Activated CD8-positive, alpha-beta memory T cell treated with anti-CD3 and anti-CD28 coated beads, Interleukin-2, amount 50 U/mL, for 24 hours (primary cell): ENCODE data around the gene HMCN1.

ENCODE experiments used
- DNase-seq: peaks from one replicate; pipeline ENCODE4 v3.0.0-alpha.2; 2020; ENCODE audit errors: extremely low read depth

Gene HMCN1

GRCh38 chr1:185965870-185966269 lies 231.7 kb downstream of the HMCN1 start:
- no peak for DNase-seq

- DNase-seq: no peak
These were observed 232.3 kb downstream of the HMCN1 start for GRCh38 chr1:185966471-185966870.

DNA sequence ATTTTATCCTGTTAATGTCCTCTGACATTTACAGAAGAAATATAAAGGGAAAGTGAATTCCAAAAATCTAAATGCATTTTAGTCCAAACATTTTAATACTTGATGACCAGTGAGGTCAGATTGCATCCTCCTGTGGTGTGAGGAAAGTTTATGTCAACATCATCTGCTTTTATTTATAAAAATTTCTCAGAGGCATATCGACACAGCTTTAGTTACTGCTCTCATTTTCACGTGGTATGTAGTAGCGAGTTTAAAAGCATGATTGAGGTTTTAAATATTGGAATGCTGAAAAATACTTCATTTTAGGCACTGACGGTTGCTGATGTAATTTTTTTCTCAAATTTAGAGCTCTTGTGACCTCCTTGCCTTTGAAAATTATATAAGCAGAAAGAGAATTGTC lies 234.8 kb downstream of the HMCN1 start:
- no peak for DNase-seq

DNA sequence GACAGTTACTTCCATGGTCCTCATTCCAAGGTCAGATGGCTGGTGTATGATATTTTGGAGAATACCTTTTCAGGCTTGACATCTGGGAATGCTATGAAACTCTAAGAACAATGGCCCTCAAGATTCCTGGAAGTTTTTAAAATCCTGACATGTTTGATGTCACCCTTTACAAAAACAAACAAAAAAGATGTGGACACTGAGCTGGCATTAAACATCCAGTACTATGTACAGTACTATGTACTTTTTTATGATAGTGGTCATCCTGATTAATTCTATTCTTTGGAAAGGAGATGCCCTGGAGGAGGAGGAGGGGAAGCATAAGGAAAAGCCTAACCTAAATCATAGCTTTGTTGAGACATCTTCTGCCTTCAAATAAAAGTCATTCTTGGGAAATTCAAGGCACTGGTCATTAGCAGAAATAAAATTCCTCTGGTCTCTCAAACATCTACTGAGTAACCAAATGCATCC lies 235.4 kb downstream of the HMCN1 start:
- no peak for DNase-seq

DNA sequence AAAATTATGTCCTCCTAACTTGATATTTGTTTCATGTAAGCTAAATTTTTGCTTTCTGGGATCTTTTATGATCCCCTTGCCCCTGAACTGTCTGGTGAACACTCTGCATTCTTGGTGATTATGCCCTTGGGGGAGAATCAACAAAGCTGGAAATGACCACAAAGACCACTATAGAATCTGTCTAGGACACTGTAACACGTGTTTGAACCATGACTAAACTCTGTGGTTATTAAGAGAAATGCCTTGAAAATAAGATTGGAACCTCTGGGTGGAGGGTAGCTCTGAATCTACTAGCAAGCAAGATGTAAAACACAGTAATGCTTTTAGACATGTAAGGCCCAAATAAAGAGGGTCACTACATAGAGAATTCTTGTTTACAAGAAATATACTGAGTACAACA lies 237.5 kb downstream of the HMCN1 start:
- no peak for DNase-seq

DNA sequence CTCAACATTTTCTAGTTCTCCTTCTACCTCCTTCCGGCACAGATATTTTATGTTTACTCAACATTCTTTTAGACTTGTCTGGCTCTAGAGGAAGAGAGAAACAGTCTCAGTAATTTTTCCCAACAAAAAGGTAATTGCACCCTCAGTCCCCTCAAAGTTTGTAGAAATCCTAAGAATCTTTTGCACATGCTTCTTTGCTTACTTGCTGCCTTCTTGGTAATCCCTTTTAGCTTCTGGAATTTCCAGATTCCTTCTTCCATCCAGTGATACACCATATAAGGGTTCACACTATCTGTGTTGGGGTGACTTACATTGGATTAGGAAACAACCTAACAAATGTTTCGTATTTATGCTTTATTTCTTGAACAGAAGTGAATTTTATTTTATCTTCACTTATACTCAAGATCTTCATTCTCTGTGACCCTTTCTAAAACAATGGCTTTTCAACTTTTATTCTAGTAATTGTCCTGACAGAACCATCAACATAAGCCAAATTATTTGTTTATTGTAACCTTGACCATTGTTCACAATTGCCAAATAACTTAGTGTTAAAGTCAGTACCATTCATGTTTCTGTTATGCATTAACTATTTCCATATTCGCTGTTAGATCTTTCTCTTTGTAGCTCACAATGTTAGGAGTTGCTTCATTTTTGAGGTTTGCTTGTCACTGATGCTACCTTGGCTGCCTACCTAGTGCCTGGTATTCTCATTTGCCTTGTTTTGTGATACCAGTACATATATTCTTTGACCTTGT lies 238.1 kb downstream of the HMCN1 start:
- no peak for DNase-seq

DNA sequence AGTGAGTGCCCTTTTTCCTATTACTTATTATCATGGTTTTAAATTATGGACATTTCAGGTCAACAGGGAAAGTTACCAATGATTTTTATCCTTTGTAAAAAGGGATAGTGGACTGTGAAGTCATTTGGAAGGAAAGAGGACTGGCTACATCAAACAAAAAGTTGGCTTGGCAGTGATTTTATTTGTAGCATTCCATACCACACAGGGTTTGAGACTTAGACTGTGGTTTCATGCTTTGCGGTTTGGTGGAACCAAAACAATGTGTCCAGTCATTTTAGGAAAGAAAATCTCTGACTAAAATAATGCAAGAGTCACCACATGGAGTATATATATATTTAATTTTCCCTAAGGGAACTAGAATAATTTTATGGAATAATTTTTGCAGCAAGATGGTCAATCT lies 239.5 kb downstream of the HMCN1 start:
- DNase-seq: no peak

DNA sequence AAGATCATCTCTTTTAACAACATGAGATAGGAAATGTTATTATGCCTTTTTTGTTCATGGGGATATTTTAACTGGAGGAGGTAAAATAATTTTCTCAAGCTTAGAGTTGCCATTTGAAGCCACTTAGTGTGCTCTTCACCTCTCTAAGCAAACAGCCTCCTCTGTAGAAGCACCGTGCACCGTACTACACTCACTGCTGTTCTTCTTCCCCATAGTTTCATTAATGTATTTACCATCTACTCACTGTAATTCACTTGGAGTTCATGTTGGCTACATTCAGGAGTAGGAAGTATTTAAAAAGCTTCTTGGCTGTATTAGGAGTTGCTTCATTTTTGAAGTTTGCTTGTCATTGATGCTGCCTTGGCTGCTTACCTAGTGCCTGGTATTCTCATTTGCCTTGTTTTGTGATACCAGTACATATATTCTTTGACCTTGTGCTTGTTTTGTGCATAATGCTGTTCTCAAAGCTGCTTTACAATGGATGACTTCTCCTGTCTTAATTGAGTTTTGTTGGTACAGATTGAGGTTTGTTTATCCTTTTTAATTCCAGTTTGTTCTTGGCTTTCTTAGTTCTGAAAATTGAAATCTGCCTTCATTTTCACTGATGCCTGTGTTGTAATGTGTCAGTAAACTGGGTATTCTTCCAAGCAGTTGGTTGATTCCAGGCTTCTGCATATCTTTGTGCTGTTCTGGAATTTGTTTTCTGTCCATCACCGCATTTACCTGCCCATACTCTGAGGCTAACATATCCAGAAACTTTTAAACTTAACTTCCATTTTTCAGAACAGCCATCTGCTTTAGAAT lies 240.4 kb downstream of the HMCN1 start:
- no peak for DNase-seq

- no peak for DNase-seq
These were observed 246.7 kb downstream of the HMCN1 start for GRCh38 chr1:185980891-185981290.

DNA sequence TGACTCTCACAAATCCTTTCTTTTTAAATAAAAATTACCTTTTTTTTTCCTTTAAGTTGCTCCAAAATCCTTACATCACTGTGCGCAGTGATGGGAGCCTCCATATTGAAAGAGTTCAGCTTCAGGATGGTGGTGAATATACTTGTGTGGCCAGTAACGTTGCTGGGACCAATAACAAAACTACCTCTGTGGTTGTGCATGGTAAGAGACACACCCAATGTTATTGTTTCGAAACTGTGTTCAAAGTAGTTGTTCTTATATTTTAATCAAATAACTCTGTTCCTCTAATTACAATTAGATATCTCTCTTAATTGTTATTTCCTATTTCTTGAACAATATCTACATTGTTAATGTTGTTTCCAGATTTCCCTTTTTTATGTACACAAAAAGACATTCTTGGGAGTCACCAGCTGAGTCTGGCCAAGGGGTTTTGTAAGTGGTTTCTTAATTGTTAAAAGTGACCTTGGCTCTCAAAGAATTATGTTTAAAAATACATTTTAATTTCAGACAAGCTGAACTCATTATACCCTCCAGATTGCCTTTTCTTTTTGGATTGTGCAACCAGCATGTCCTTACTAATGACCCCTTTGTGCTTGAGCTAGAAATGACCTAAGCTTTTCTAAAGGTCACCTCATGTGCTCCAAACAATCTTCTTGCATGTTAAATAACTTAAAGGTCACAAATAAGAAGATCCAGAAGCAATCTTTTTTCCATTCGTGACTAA lies 250.1 kb downstream of the HMCN1 start:
- no peak for DNase-seq

GRCh38 chr1:185987611-185988321 lies 253.6 kb downstream of the HMCN1 start:
- DNase-seq: no peak

GRCh38 chr1:185990565-185990964 lies 256.4 kb downstream of the HMCN1 start:
- DNase-seq: no peak

DNA sequence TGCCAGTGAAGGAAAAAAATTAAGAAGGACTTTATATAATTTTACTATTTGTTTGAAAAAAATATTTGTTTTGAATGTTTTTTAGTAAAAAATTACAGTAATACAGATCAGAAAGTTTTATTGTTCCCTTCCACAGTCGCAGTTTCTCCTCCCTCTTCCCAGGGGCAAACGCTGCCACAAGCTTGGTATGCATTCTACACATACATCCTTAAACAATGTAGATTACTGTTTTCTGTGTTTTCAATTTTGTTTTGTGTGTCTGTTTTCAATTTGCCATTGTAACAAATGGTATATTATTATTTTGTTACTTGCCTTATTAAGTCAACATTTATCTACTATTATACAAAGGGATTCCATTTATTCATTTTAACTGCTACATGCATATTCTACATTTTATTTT lies 257.1 kb downstream of the HMCN1 start:
- DNase-seq: no peak

- no peak for DNase-seq
These were observed 262.0 kb downstream of the HMCN1 start for GRCh38 chr1:185996211-185996610.

DNA sequence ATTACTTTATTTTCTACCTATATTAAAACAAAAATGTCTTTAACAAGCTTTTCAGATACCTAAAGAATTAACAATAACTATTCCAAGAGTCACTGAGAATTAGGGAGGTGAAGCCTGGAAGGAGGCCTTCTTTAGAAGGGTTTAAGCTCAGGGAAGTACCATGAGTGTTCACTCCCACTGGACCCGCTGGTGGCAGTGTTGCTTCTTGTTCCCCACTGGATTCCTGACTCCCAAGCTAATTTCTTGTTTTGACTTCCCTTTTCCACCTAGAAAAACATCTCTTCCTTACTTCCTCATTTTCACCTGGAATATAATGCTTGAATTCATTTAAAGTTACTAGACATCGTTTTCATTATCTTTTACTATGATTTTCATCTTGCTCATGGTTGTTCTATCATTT lies 264.2 kb downstream of the HMCN1 start:
- no peak for DNase-seq

DNA sequence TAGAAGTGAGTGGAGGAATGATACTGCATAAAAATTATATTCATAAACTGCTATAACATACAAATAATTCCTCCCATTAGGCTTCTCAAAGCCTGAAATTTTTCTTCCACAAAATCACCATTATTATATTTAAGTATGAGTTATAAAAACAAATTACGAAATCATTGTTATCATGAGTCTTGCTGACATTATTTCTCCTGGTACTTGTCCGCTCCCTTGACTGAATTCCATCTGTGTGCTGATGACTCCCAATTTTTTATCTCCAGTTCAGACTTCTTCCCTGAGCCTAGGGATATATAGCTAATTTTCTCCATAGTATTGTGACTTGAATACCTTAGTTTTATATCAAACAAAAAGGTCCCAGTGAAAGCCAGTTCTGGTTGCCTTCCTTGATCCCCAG lies 268.2 kb downstream of the HMCN1 start:
- no peak for DNase-seq

GRCh38 chr1:186009039-186009737 lies 275.0 kb downstream of the HMCN1 start:
- no peak for DNase-seq

- DNase-seq: no peak
These were observed 280.3 kb downstream of the HMCN1 start for GRCh38 chr1:186014370-186015037.

DNA sequence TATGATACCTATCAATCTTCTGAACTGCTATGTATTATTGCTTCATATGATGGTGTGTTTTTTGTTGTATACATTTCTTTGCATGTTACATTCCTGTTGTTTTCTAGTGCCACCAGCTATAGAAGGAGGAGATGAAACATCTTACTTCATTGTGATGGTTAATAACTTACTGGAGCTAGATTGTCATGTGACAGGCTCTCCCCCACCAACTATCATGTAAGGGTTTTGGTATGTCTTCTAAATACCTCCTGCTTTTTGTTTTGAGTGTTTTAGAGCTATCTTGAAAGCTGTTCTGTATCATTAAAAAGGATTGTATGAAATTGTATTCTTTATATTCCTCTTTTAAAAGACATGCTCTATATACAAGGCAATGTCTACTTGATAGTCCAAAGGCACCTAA lies 282.7 kb downstream of the HMCN1 start:
- DNase-seq: no peak

DNA sequence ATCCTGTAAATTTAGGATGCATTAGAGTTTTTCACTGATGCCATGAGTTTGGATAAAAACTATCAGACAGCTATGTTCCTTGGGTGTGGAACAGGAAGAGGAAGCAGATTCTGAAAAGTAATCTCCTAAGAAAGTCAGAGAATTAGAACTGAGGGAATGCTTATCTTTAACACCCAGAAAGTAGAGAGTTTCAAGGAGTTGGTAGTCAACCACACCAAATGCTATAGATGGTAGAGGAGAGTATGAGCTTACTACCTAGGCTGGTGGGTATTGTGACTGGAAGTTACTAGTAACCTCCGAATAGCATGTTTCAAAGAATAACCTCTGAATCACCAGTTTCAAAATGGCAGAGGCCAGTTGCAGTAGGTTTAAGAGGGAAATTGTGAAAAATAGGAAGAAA lies 288.0 kb downstream of the HMCN1 start:
- DNase-seq: no peak

GRCh38 chr1:186026946-186027345 lies 292.8 kb downstream of the HMCN1 start:
- no peak for DNase-seq
